K562 (cell line): ENCODE measurements around the gene DRD1. TPM values are rescaled to one million over a fixed set of nuclear protein-coding genes. Genes with fewer than 3 reads are reported as not detected.

ENCODE experiments used
- ATAC-seq: fragments of 200-7000 bp; cut with Tn5 transposase; 3 replicates; pipeline ENCODE4 v1.9.1; 2020; ENCODE audit warnings: moderate library complexity
- BruUV-seq: library from RNA; stranded (reverse); fragments of 400-500 nt; replicated peaks from 2 replicates; lab custom pipeline; 2021; lab: Mats Ljungman, UMichigan
- CTCF ChIA-PET: fragments of 300-600 bp; formaldehyde crosslinking; extraction: SDS; loops from one replicate; lab custom pipeline; 2021; ENCODE audit warnings: low intra/inter-chr PET ratio; lab: Yijun Ruan, JAX
- POLR2A ChIA-PET: fragments of 300-600, 350-650 bp; sonication (Branson Sonifier 250); formaldehyde crosslinking; extraction: SDS; loops from one replicate; lab custom pipeline; 2021; ENCODE audit warnings: antibody characterized with exemption, inconsistent platforms; lab: Yijun Ruan, JAX
- DNase-seq, 4 experiments: peaks; one replicate each; pipeline versions ENCODE4 v3.0.0 to v3.0.0-alpha.2; 2011 to 2018; ENCODE audit warnings: low spot score in 3 of 4, mixed read lengths in 3 of 4; ENCODE audit errors: extremely low read depth in 1 of 4
- FAIRE-seq: peaks from 2 replicates; lab custom pipeline; 2011; peaks lifted over from hg19 to GRCh38; lab: Jason Lieb, UNC
- H2AFZ ChIP-seq: 2 replicates; pipeline ENCODE4 v1.6.0; 2011; ENCODE audit warnings: low read depth, low read length, control low read depth, inconsistent platforms
- H3K27ac ChIP-seq: fragments of 200-600 bp; 3 replicates; pipeline ENCODE4 v1.8.0; 2011; ENCODE audit warnings: low read depth, mild to moderate bottlenecking, control low read depth, inconsistent platforms, low read length, moderate library complexity, mixed read lengths; ENCODE audit errors: extremely low read depth
- H3K27me3 ChIP-seq, 2 experiments: fragments of 300-600 bp in 1 of 2; 2 replicates in 1 of 2; 3 replicates in 1 of 2; pipeline versions ENCODE4 v1.6.0 to v1.8.0; 2011; ENCODE audit warnings: inconsistent platforms in 2 of 2, low read length in 2 of 2, mild to moderate bottlenecking in 1 of 2, mixed read lengths in 1 of 2, moderate library complexity in 1 of 2; ENCODE audit not compliant: control insufficient read depth in 2 of 2, insufficient read depth in 2 of 2
- H3K36me3 ChIP-seq: fragments of 300-600 bp; 3 replicates; pipeline ENCODE4 v1.8.0; 2011; ENCODE audit warnings: mild to moderate bottlenecking, low read length, inconsistent platforms; ENCODE audit not compliant: control insufficient read depth, insufficient read depth
- H3K4me1 ChIP-seq, 2 experiments: fragments of 200-600 bp in 1 of 2; replicated peaks in 1 of 2; 2 replicates in 1 of 2; 3 replicates in 1 of 2; pipeline versions ENCODE4 v1.5.1 to v1.8.0; 2011; ENCODE audit warnings: inconsistent platforms in 2 of 2, low read length in 2 of 2, mild to moderate bottlenecking in 1 of 2, mixed read lengths in 1 of 2, moderate library complexity in 1 of 2; ENCODE audit not compliant: control insufficient read depth in 2 of 2, insufficient read depth in 2 of 2
- H3K4me2 ChIP-seq: 2 replicates; pipeline ENCODE4 v1.6.1; 2011; ENCODE audit warnings: low read length, control low read depth, inconsistent platforms, mixed read lengths; ENCODE audit not compliant: insufficient read depth
- H3K4me3 ChIP-seq: fragments of 200-600 bp; sonication (generic), shearing (Covaris generic); 2 replicates; pipeline ENCODE4 v1.5.1; 2016; ENCODE audit warnings: control low read depth, inconsistent platforms
- H3K79me2 ChIP-seq: fragments of 200-600 bp; 3 replicates; pipeline ENCODE4 v1.8.0; 2011; ENCODE audit warnings: low read length, inconsistent platforms; ENCODE audit not compliant: control insufficient read depth, insufficient read depth
- H3K9ac ChIP-seq, 2 experiments: 2 replicates each; pipeline versions ENCODE4 v1.6.0 to v1.6.1; 2011; ENCODE audit warnings: low read depth in 2 of 2, low read length in 2 of 2, control low read depth in 1 of 2, inconsistent platforms in 1 of 2, mild to moderate bottlenecking in 1 of 2, mixed read lengths in 1 of 2; ENCODE audit not compliant: insufficient read depth in 1 of 2
- H3K9me1 ChIP-seq: one replicate; pipeline ENCODE4 v1.6.0; 2011; ENCODE audit warnings: inconsistent platforms, mild to moderate bottlenecking, low read length, moderate library complexity; ENCODE audit not compliant: control insufficient read depth, insufficient read depth
- H3K9me3 ChIP-seq: replicated peaks from 2 replicates; pipeline ENCODE4 v1.5.1; 2011; ENCODE audit warnings: low read depth, low read length, inconsistent platforms; ENCODE audit not compliant: control insufficient read depth, insufficient read depth
- H4K20me1 ChIP-seq: replicated peaks from 2 replicates; pipeline ENCODE4 v1.6.1; 2011; ENCODE audit warnings: low read length, inconsistent platforms, mixed read lengths; ENCODE audit not compliant: control insufficient read depth, insufficient read depth
- HDGF ChIP-seq: fragments of 450-650 bp; IDR thresholded peaks from 2 replicates; pipeline ENCODE4 v1.6.1; 2016
- RAD21 ChIP-seq, 2 experiments: fragments of 250-450 bp in 1 of 2; fragments of 450-650 bp in 1 of 2; sonication (Bioruptor Pico) in 1 of 2; formaldehyde crosslinking in 1 of 2; IDR thresholded peaks in 1 of 2; conservative IDR thresholded peaks in 1 of 2; 2 replicates each; pipeline versions ENCODE4 v1.4.0 to v1.8.0; 2020 to 2022; ENCODE audit warnings: mild to moderate bottlenecking in 2 of 2, moderate library complexity in 1 of 2
- TFE3 ChIP-seq: fragments of 450-650 bp; formaldehyde crosslinking; IDR thresholded peaks from 2 replicates; pipeline ENCODE4 v1.4.0; 2020; ENCODE audit warnings: mild to moderate bottlenecking, mixed read lengths
- ZNF280A ChIP-seq: fragments of 450-650 bp; IDR thresholded peaks from 2 replicates; pipeline ENCODE4 v1.6.1; 2018; ENCODE audit warnings: mild to moderate bottlenecking, low read depth; ENCODE audit not compliant: partially characterized antibody
- ZNF639 ChIP-seq, 2 experiments: fragments of 200-800 bp in 1 of 2; sonication (Bioruptor generic) in 1 of 2; sonication (generic) in 1 of 2; formaldehyde crosslinking in 1 of 2; IDR thresholded peaks in 1 of 2; conservative IDR thresholded peaks in 1 of 2; 2 replicates each; pipeline versions ENCODE4 v1.5.0 to v1.6.1; 2016 to 2020; ENCODE audit warnings: missing compliant biosample characterization in 1 of 2, missing genetic modification characterization in 1 of 2, missing genetic modification reagents in 1 of 2
- WGBS: fragments of 100-300 bp; shearing (Covaris generic); methylation state at CpG from one replicate; pipeline ENCODE4 v1.1.6; 2016; ENCODE audit warnings: low coverage, mixed read lengths; ENCODE audit not compliant: insufficient coverage; ENCODE audit errors: missing lambda C conversion rate; 5-methylcytosine and 5-hydroxymethylcytosine counted together
- in situ Hi-C: fragments of 300-500 bp; cut with MboI; formaldehyde crosslinking; loops from 4 replicates; pipeline ENCODE4 v1.15.0; 2018; ENCODE audit warnings: inconsistent platforms, mixed read lengths
- intact Hi-C: fragments of 100-400 bp; cut with micrococcal nuclease; formaldehyde crosslinking; loops from 2 replicates; pipeline ENCODE4 v1.14.2; 2022
- polyA plus RNA-seq, 8 experiments: library from polyadenylated mRNA; depleted of rRNA in 4 of 8; stranded (reverse) in 5 of 8; unstranded in 3 of 8; fragments of >200 nt; fragmentation: Nextera tagmentation in 2 of 8; fragmentation: Illumina TruSeq in 1 of 8; extraction: Ambion mirVana in 2 of 8; extraction: Trizol in 1 of 8; gene quantifications; 2 replicates each; pipeline versions ENCODE4 v1.2.1 to v1.2.3, GENCODE V29; 2011 to 2014; ENCODE audit warnings: inconsistent platforms in 1 of 8, missing spikeins in 1 of 8
- total RNA-seq, 7 experiments: library from RNA; depleted of rRNA in 6 of 7; stranded (reverse); fragments of >200 nt in 6 of 7; fragmentation: Illumina TruSeq in 2 of 7; extraction: Trizol in 2 of 7; gene quantifications; 2 replicates each; pipeline versions ENCODE4 v1.2.1 to v1.2.3, GENCODE V29; 2011 to 2021; ENCODE audit warnings: low replicate concordance in 1 of 7

The DRD1 gene
- total and polyA plus RNA-seq, 9 of the 15 experiments (the other 6 are each of a cell fraction or from before 2014, with no cell fraction given) = not detected

- TF ChIP-seq ZNF280A = no peak
- peak in 1 of 2 experiments; percentile 39; a peak in 2 of 4 replicates for TF ChIP-seq RAD21 (CRISPR knock-in tag; conservative IDR thresholded peaks at IDR 0.05 in 1 of 2, IDR thresholded peaks at IDR 0.05 in 1 of 2)
- TF ChIP-seq HDGF = no peak
- no peak for TF ChIP-seq ZNF639 (CRISPR knock-in tag; conservative IDR thresholded peaks at IDR 0.05 in 1 of 2, IDR thresholded peaks at IDR 0.05 in 1 of 2)
Observed at GRCh38 chr5:175460126-175460525, 16.1 kb upstream of the DRD1 start (continued).

GRCh38 chr5:175457466-175457865 is 13.5 kb upstream of the DRD1 start:
- no peaks in the 10 kb centered on the region for H3K79me2 ChIP-seq
- POLR2A ChIA-PET = interaction anchor here (0.6 kb wide), 1 partner anchor 36 kb away, joined by 3 read pairs; no protein-coding TSS in a partner anchor
- no peak for DNase-seq
- no peak for FAIRE-seq
- ATAC-seq = no peak
- CTCF ChIA-PET = no interaction called here
- H3K9ac ChIP-seq = no peak overlapping the region
- no peaks in the 10 kb centered on the region for H3K4me1 ChIP-seq
- no TSS peak for BruUV-seq
- no peaks in the 10 kb centered on the region for H4K20me1 ChIP-seq
- no peak overlapping the region for H3K4me2 ChIP-seq
- no peaks in the 10 kb centered on the region for H3K9me3 ChIP-seq
- H2AFZ ChIP-seq = no peak overlapping the region
- H3K9me1 ChIP-seq = no peaks in the 10 kb centered on the region
- intact Hi-C loops (no loop called here), in situ Hi-C loops (no loop called here)
- whole genome bisulfite sequencing = 0% methylated on average over 1 of the region's 1 CpG
- H3K4me3 ChIP-seq = no peak overlapping the region
- H3K27ac ChIP-seq = no peak overlapping the region
- peaks cover 16 to 37% of the 10 kb centered on the region in 2 experiments for H3K27me3 ChIP-seq
- TF ChIP-seq RAD21 (CRISPR knock-in tag; conservative IDR thresholded peaks at IDR 0.05 in 1 of 2, IDR thresholded peaks at IDR 0.05 in 1 of 2) = 0 out of 4 replicates have a peak, but pooled peaks of 1 of the 2 experiments have one; percentile 10
- TF ChIP-seq TFE3 = no peak
- H3K36me3 ChIP-seq = no peaks in the 10 kb centered on the region
